Midbrain (tissue), 1 donor: ENCODE results near the gene NT5C3A.
"Not testable (repeated sequence)": the region's sequence is repeated elsewhere in the genome, so short reads cannot be mapped to it uniquely, and the experiment has no call there.

Experiments used
- DNase-seq: peaks from one replicate; lab custom pipeline; 2025; lab: John Stamatoyannopoulos, UW

NT5C3A gene

DNA sequence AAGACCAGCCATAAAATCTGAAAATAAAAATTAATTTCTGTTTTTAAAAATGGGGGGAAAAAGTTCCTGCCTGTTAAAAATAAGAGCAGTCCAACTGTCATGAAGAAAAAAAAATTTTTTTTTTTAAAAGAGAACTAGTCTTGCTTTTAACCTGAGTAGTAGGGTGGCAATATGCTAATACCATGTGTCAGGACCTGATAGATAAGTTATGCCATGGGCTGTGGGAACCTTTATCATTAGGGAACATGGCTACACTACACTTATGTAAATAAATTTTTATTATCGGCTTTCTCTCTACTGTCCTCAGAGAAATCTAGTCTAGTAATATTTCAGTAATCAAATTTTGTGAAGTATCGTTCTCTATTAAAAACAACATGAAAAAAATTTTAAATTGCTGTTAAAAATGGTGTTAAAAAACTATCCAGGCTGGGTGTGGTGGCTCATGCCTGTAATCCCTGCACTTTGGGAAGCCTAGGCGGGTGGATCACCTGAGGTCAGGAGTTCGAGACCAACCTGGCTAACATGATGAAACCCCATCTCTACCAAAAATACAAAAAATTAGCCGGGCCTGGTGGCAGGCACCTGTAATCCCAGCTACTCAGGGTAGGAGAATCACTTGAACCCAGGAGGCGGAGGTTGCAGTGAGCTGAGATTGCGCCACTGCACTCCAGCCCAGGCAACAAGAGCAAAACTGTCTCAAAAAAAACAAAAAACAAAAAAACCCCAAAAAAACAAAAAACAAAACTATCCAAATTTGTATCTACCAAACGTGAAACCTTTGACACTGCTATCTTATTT lies 20.7 kb downstream of the NT5C3A start:
- DNase-seq = no peak

DNA sequence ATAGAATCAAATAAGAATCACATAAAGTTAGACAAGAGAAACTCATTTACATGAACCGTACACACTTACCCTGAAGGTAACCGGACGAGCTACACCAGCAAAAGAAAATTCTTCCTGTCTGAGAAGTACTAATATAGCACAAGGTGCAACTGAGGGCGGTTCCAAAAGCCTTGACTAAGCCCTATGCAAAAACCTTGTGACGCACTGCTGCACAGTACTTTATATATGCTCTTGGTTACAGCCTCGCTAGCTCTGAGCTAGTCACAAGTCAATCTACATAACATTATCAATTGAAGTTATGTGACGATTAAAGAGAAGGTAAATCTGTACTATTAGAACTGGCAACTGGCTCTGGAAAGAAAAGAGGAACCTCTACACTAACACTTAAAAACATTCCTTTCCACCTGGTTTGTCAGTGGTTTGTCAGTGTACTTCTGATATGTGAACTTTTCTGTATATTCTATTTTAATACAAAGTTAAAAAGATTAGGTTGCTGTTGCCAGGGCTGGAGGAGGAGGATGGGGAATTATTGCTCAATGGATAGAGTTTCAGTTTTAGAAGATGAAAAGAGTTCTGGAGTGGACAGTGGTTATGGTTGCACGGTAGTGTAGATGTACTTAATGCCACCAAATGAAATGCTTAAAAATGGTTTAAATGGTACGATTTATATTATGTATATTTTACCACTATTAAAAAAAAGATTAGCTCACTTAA lies 21.6 kb downstream of the NT5C3A start:
- no peak for DNase-seq

DNA sequence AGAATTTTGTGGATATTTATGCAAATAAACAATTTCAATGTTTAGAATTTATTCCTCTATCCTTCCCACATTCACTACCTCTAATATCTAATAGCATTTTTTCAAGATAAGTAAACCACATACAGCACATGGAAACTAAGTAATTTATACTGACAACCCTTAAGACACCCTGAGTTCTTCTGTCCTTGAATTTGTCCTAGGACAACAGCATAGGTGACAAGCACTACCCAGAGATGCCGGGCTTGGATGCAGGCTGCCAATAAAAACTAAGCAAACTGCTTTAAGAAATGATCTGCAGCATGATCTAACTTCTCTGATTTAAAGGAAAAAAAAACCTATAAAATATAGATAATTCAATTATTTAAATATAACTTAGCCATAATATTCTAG lies 22.7 kb downstream of the NT5C3A start:
- DNase-seq = no peak

DNA sequence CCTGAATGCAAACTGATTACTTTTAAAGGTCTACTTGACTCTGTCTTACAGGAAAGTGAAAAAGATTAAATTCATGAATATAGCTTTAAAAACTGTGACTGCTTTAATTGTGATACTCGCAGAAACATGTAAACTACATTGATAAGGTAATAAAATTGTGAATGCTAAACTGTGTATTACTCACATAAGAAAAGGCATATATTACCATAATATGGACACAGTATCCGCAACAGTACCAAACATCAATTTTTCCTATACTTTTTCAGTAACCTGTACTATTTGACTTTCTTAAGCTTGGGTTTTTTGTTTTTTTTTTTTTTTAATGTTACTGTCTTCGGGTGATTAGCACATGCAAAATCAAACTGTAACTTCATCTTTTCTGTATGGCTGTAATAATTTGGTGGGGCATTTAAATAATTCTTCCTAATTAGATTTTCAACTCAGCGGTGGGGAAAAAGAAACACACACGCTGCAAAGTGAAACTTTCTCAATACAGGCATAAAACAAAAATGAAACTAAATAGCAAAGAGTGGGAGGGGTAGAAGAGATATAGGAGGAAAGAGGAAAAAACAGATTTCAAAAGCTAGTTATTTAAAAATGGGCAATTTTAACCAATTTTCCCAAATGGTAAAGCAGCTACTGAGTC lies 23.2 kb downstream of the NT5C3A start:
- no peak for DNase-seq

DNA sequence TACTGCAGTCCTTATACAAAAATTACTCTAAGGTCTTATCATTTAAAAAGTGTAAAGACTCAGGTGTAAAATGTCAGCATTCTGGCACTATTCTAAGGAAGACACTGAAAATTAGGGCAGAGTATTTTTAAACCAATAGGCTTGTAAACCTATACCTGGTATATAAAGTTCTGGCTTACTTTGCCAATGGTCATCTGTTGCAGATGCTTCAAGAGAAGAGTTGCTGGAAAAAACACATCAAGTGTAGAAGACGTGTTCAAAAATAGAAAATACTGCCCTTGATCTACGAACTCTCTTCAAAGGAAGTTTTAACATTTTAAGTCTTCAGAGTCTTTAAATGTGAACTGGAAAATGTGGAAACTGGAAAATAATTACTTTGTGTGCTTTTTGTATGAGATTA lies 23.9 kb downstream of the NT5C3A start:
- DNase-seq = no peak

DNA sequence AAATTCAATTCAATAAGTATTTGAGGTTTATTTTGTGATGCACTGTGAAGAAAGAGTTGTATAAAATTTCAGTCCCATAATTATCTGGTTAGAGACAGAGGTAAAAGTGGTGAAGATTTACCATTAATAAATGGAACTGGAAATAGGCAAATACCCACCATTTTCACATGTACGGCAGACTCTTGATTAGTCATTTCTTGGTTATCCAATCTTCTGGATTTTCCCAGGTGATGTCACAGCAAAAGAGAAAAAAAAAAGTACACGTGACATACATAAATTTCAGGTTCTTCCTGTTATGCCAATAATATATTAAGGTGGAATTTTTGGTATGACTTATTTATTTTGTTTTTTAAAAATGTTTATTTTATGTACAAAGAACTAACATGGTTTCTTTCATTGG lies 26.8 kb downstream of the NT5C3A start:
- DNase-seq = no peak

DNA sequence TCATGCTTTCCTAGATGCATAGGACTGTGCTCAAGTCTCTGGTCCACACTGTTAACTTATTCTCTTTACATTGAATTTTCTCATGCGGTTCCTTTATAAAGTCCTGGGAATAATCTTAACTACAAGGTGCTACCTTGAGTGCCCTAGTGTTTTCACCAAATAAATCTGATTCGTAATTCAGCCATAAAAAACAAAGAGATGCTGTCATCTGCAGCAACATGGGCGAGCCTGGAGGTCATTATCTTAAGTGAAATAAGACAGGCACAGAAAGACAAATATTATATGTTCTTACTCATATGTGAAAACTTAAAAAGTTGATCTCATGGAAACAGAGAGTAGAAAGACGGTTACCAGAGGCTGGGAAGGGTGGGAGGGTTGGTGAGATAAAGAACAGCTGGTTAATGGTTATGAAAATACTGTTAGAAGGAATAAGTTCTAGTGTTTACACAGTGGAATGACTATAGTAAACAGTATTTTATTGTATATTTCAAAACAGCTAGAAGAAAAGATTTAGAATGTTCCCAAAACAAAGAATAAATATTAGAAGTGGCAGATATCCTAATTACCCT lies 38.3 kb downstream of the NT5C3A start:
- DNase-seq = no peak

DNA sequence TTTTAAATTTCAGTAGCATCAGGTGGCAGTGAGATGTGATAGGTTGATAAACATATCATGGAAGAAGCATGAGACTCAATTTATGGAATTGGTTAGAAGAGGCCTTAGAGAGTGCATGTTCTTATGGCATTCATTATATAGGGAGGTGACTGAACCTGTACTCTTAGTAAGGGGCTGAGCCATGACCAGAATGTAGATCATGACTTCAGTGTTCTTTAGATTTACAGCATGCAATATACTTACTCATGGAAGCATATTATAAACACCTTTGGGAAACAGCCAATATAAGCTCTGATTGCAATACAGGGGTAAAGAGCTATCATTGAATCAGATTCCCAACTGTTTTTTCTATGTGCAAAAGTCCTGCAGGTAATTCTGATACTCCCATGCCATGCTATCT lies 50.2 kb downstream of the NT5C3A start:
- no peak for DNase-seq

DNA sequence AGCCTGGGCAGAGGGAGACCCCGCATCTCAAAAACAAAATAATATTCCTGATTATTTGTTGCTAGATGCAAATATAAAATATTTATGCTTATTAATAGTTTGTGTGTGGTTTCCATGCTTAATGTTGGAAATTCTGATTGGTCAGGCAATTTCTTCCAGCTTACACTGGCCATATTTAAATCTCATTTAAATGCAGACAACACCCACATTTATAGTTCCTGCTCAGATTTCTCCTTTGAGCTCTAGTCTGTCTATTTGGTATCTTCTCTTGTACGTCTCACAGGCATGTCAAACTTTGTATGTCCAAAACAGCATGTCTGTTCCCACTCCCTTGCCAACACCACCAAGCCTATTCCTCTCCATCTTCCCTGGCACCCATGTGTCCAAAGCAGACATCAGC lies 52.8 kb downstream of the NT5C3A start:
- DNase-seq = no peak

DNA sequence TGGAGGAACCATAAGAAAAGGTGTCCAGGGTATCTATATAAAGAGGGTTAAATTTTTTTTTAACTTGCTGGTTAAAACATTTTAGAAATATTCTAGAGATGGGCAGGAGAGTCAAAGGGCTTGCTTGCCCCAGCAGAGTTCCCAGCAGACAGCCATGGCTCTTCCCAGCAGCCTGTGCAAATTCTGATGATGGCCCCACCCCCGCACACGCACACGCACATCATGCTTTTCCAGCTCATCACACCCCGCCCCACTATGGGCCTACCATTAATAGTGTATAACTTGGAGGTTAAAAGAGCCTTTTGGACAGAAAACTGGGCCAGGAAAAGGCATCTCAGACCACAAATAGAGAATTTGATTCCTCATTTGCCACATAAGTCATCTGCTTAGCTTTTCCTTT lies 56.9 kb downstream of the NT5C3A start:
- not testable (repeated sequence) for DNase-seq

DNA sequence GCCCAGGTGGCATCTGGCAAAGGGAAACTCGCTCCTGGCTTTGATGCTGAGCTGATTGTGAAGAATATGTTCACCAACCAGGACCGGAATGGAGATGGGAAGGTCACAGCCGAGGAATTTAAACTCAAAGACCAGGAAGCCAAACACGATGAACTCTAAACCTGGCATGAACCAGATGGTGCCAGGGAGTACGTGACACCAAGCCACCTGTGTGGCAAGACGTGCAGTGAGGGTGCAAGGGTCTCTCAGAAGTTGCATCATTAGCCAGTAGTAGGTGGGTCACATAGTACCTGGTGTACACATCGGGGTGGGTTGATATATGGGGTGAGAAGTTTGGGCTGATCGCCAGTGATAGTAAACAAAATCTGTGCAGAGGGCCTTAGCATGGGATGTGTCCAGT lies 57.4 kb downstream of the NT5C3A start:
- not testable (repeated sequence) for DNase-seq

DNA sequence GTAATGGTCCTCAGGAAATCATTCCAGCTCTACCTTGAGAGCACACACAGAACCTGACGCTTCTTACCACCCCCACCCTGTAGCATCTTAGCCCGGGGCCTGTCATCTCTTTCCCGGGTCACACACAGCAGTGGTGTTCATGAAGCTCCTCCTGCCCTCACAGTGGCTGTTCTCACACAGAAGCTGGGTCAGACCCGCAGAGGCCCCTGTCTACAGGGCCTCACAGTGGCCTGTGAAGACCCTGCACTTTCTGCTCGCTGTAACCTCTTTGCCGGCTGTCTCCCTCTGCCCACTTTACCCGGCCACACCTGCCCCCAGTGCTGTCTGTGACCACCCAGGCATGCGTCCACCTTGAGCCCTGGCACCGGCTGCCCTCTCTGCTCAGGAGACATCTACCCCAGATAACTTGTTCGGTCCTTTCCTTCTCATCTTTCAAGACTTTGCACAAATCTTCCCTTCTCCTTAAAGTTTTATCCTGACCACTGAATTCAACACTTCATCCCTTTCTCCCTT lies 58.4 kb downstream of the NT5C3A start:
- not testable (repeated sequence) for DNase-seq

DNA sequence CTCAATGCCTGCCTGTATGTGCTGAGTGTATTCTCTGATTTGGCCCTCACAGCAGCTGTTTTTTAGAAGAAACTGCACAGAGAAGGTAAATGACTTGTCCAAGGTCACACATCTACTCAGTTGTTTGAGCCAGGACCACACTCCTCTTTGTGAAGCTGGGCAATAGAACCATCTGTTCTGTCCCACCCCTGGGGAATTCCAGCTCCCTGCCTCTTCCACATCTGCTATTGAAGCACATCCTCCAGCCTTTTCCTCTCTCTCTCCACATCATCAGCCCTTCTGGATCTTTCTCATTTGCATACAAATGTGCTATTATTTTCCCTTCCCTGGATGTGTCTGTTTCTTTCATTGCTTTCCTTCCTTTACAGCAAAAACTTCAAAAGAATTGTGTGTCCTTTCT lies 59.5 kb downstream of the NT5C3A start:
- DNase-seq = not testable (repeated sequence)

DNA sequence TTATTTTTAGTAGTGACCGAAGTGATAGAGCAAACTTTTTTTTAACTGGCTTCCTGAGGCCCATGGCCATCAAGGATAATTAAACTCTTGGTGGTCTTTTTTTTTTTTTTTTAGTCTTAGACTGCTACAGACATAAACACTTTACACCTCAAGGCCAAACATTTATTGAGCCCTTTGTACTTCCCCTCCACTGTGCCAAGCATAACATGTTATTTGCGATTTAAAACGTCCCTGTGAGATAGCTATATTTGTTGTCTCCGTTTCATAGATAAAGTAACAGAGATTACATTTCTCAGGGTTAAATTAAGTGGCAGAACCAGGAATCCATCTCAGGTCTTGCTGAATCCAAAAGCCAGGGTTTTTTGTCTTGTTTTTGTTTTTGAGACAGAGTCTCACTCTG lies 63.2 kb downstream of the NT5C3A start:
- not testable (repeated sequence) for DNase-seq

DNA sequence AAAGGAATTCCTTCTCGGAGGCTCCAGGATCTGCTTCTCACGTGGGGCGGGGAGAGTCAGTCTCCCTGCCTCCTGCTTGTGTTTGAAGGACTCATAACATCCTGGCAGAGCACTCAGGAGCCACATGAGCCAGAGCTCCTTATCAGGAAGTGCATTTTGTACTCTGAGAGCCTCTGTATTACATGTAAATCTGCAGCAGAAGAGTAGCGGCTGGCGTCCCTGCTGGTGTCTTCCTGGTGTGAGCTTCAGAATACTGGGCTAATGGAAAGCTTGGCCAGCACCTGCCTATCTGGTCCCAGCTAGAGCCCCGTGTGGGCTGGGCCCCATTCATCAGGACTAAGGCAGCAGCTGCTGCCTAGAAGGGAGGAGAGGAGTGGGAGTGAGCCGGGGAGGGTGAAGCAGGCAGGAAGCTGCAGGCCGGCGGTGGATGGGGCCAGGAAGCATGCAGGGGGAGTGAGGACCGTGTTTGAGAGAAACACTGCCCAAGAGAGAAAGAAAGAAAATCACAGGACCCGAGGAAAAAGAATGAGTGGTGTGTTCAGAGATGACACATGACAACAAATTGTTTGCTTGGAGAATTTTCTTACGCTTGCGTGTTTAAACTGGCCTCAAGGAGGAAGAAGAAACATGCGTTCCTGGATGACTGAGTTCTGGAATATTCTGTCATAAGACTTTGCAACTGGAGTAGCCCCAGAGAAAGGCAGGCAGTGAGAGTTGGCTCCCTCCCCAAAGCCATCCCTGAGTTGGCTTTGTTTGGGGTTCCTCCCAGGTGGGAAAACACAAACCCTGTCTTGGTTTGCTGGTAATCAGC lies 64.0 kb downstream of the NT5C3A start:
- DNase-seq = not testable (repeated sequence)

DNA sequence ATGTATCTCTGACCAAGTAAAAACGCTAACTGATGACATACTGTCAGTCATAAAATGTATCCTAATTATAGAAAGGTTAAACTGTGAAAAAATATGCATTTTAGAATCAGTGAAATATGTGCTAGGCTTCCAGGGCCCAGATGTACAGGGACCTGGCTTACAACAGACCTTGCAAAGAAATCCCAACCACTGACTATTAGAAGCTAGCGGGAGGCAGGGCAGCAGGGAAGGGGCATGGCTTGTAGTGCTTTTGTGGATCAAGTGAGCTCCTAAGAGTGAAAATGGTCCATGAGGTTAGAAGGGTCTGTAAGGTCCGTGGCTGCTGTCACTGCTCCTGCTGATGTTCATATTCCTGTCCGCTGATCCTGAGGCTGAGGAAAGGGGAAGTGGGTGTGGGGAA lies 64.6 kb downstream of the NT5C3A start:
- not testable (repeated sequence) for DNase-seq

DNA sequence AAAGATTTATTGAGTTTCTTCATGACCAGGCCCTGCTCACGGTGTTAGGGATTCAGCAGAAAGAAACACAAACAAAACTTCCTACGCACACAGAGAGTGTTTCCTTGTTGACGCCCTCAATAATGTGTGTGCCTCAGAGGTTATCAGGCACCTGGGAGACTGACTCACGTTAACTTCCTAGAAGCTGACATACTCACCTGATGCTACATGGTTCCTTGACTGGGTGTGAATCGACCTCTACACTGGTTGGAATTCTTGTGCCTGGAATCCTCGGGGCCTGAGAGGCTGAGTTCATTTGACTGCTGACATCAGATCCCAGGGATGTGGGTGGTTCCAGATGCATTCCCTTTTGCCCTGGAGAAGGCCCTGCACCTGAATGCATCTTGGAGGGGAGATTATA lies 69.8 kb downstream of the NT5C3A start:
- DNase-seq = not testable (repeated sequence)

DNA sequence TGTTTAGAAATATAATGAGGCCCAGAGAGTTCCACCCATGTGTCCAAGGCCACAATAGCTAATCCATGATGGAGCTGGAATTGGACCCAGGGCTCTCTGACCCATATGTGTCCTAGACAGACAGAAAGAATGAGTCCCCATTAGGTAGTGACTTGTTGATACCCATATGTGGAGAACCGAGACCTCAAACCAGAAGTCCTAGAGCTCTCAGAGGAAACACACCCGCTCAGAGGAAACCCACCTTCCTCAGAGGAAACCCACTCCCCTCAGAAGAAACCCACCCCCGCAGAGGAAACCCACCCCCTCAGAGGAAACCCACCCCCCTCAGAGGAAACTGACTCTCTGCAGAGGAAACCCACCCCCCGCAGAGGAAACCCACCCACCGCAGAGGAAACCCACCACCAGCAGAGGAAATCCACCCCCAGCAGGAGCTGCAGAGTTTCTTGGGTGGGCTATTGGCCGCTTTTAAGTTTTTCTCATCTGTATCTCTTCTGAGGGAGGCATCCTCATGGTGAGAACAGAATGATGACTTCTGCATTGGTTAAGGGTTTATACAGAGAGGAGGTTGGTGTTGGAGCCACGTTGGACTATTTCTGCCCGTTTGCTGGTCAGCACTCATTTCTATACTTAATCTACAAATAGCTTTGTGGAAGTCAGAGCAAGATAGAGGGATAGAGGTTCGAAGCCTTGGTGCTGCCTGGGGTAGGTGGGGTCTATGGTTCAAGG lies 70.4 kb downstream of the NT5C3A start:
- DNase-seq = not testable (repeated sequence)

DNA sequence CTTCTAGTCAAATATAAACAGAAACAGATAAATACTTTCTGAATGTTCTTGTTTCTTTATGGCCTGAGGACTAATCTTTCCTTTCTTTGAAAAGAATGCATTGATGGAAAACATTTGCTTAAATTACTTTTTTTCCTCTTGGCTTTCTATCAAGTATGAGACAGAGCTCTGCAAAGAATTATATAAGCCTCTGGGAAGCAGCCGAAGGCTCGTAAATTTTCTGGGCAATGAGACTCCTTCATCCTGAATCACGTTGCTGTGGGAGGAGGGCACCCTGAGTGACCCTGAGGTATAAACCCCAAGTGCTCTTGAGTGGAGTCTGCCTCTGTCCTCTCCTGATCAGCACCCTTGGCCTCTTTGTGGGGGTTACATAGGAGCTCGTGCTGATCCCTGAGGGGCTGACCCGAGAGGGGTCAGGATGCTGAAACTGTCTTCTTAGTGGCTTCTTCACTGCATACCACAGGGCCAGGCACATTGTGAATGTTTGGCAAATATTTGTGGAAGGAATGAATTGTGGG lies 71.4 kb downstream of the NT5C3A start:
- DNase-seq = not testable (repeated sequence)

DNA sequence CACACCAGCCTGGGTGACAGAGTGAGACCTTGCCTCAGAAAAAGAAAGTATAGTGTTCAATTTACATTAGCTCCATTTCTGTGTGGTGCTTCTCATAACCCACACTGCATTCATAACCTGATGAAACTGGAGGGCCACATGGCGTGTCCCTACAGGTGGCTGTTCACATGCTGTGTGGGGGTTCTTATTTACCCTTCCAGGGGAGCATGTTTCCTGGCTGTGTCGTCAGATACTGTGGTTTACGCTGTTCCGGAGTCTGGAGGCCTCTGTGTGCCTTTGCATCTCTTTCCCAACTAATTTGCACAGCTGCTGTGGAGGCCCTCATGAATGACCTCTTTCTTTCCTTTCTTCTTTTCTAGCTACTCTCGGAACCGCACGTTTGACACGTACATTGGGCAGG lies 74.4 kb downstream of the NT5C3A start:
- DNase-seq = not testable (repeated sequence)

DNA sequence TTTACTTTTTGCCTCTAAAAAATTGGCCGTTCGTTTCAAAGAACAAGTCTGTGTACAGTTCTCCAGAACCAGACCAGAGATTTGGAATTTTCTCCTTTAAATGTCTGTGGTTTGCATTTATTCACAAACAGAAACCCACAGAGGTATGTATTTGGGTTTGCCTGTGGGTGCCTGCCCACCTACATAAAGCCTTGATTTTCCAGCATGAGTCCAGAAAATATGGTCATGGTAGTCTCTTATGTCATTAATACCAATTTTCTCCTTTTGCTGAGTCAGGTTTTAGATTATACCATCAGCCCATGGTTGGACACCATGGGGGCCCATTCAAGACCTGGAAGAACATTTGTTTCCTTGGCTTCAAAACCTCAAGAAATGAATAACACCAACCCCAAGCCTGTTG lies 82.7 kb downstream of the NT5C3A start:
- DNase-seq = not testable (repeated sequence)
